ENCODE results near the gene ACOT12. TPM values are rescaled to one million over a fixed set of nuclear protein-coding genes. Genes with fewer than 3 reads are reported as not detected.

ACOT12 gene
- total RNA-seq, 4 donors from 2014 or later: not detected

DNA sequence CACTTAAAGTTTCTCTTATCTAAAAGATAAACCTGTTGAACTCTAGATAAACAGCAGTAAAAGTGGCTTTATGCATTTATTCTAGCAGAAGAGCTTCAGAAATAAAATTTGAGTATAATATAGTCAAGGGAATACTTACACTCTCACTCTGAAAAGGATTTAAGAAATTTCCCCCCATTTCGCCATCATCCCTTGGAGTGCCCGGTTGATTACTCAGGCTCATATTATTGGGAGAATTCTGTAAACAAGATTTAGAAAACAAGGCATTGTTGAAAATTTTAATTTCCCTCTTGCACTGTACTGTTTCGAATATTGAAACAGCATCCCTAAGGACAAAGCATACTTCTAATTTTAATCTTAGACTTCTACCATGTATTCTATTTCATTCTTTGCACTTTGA, 34.5 kb upstream of the ACOT12 start:
- H3K4me3 ChIP-seq (replicated peaks in 1 of 3): no peak overlapping the region
- no peak overlapping the region for H3K27ac ChIP-seq
- TF ChIP-seq POLR2A (IDR thresholded peaks at IDR 0.05) (no peak), CTCF (IDR thresholded peaks at IDR 0.05) (no peak)
- no peaks in the 10 kb centered on the region for H3K36me3 ChIP-seq
- WGBS, 2 donors: 78 to 94% methylated on average over 3 of the region's 3 CpGs
- H3K9me3 ChIP-seq: no peaks in the 10 kb centered on the region
- DNase-seq: no peak
- intact Hi-C loops (cut with DNase I): loop anchor here (10.0 kb wide), 2 partner anchors 416 to 796 kb away; no protein-coding TSS in a partner anchor
- peaks cover 3 to 5% of the 10 kb centered on the region in 2 donors for H3K4me1 ChIP-seq
- H3K27me3 ChIP-seq: no peaks in the 10 kb centered on the region

DNA sequence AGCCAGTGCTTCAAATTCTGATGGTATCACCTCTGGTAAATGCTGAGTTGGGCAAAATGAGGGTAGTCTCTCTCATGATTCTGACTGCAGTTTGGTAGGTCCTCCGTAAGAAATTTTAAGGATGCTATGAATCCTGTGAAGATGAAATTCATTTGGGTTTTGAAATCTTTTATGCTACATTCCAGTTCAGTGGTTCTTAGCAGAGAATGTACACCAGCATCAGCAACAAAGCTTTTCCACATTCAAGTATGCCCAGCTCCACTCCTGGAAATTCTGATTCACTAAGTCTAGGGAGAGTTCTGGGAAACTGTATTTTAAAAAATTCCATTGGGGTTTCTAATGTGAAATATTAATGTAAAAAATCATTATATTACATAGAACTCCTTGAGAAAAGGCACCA, 33.6 kb upstream of the ACOT12 start:
- 85 to 93% methylated on average over 1 of the region's 1 CpG for WGBS, 2 donors
- intact Hi-C loops (cut with DNase I): loop anchor here (10.0 kb wide), 2 partner anchors 417 to 797 kb away; no protein-coding TSS in a partner anchor

DNA sequence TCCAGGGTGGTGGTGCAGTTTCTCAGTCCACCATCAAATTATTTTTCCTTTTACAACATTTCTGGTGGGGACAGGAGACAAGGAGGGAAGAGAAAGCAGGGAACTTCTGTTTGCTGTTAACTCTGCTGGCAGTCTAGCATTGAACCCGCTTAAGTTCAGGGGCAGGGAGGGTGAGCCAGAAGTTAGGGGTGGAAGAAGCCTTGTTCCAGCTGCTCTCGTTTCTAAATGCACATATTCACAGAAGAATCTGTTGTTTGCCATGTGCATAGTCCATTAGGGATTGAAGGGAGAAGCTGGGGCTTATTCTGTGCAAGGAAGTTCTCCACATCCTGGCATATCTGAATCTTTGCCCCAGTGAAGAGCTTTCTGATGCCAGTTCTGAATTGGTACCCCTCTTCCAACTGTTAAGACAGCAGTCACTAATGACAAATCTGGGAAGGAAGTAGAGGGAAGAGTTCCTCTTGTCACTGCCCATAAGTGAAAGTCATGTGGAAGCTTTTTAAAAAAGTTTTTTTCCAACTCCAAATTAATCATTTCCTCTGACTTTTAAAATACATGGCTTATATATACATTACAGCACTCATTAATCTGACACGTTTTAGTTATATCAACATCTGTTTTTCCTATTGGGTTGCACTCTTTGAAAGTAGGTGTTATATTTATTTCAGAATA, 32.6 kb upstream of the ACOT12 start:
- no peaks in the 10 kb centered on the region for H3K9me3 ChIP-seq
- no peak overlapping the region for H3K27ac ChIP-seq
- WGBS, 2 donors: 59 to 73% methylated on average over 3 of the region's 3 CpGs
- H3K4me1 ChIP-seq: peaks cover 3 to 5% of the 10 kb centered on the region in 2 donors
- TF ChIP-seq CTCF (IDR thresholded peaks at IDR 0.05): no peak
- TF ChIP-seq POLR2A (IDR thresholded peaks at IDR 0.05): no peak
- H3K27me3 ChIP-seq: no peaks in the 10 kb centered on the region
- H3K4me3 ChIP-seq (replicated peaks in 1 of 3): no peak overlapping the region
- H3K36me3 ChIP-seq: no peaks in the 10 kb centered on the region
- DNase-seq: no peak
- intact Hi-C loops (cut with DNase I): loop anchor here (10.0 kb wide), 2 partner anchors 418 to 798 kb away; no protein-coding TSS in a partner anchor

More for the DNA sequence above, 33.6 kb upstream of the ACOT12 start:
- Histone ChIP-seq H3K27ac (no peak overlapping the region), H3K27me3 (no peaks in the 10 kb centered on the region), H3K4me3 (replicated peaks in 1 of 3) (no peak overlapping the region), H3K4me1 (peaks cover 3 to 5% of the 10 kb centered on the region in 2 donors), H3K36me3 (no peaks in the 10 kb centered on the region), H3K9me3 (no peaks in the 10 kb centered on the region)
- DNase-seq: no peak
- no peak for TF ChIP-seq CTCF (IDR thresholded peaks at IDR 0.05)
- no peak for TF ChIP-seq POLR2A (IDR thresholded peaks at IDR 0.05)

DNA sequence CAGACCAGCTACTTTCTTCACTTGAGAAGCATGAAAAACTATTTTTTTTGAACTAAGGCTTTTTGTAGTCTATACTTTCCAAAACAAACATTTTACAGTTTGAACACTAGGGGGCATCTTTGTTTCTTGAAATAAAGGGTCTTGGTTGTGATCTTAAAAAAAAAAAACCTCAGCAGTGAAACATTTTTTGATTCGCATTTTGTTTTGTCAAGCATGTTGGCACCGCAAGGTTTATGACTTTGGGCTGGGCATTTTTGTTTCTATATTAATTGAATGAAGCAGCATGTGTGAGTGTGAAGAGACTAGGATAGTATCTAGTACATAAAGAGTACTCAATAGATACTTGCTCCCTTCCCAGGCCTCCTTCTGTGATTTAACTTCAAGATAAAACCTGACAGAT, 31.6 kb upstream of the ACOT12 start:
- Histone ChIP-seq H3K9me3 (no peaks in the 10 kb centered on the region), H3K4me1 (peaks cover 3 to 5% of the 10 kb centered on the region in 2 donors), H3K4me3 (replicated peaks in 1 of 3) (no peak overlapping the region), H3K27ac (no peak overlapping the region), H3K27me3 (no peaks in the 10 kb centered on the region), H3K36me3 (no peaks in the 10 kb centered on the region)
- TF ChIP-seq POLR2A (IDR thresholded peaks at IDR 0.05) (no peak), CTCF (IDR thresholded peaks at IDR 0.05) (peak in 4 of 6 experiments; percentile 53 to 70 (median 61))
- no peak for DNase-seq
- 0 to 3% methylated on average over 2 of the region's 2 CpGs for WGBS, 2 donors
- intact Hi-C loops (cut with DNase I): loop anchor here (10.0 kb wide), 2 partner anchors 419 to 799 kb away; no protein-coding TSS in a partner anchor

GRCh38 chr5:81424728-81425127, 30.8 kb upstream of the ACOT12 start:
- H3K4me3 ChIP-seq (replicated peaks in 1 of 3): no peak overlapping the region
- no peaks in the 10 kb centered on the region for H3K9me3 ChIP-seq
- no peaks in the 10 kb centered on the region for H3K27me3 ChIP-seq
- intact Hi-C loops (cut with DNase I): loop anchor here (5.0 to 10.0 kb wide), 3 partner anchors 420 to 800 kb away; no protein-coding TSS in a partner anchor
- TF ChIP-seq CTCF (IDR thresholded peaks at IDR 0.05) (no peak), POLR2A (IDR thresholded peaks at IDR 0.05) (no peak)
- H3K36me3 ChIP-seq: no peaks in the 10 kb centered on the region
- no peak for DNase-seq
- WGBS, 2 donors: 97% methylated on average over 1 of the region's 1 CpG
- H3K27ac ChIP-seq: no peak overlapping the region
- H3K4me1 ChIP-seq: peaks cover 3 to 5% of the 10 kb centered on the region in 2 donors

All from thyroid gland (tissue), 4 donors.